A549 treated with dexamethasone at 1 μM for 4 hours (cell line): ENCODE measurements around the gene GPR153. TPM values are rescaled to one million over a fixed set of nuclear protein-coding genes. Genes with fewer than 3 reads are reported as not detected.

Experiments used
- total RNA-seq: library from RNA; stranded (reverse); fragments of 200-300 nt; extraction: Qiagen RNA extraction; gene quantifications from 5 replicates; pipeline ENCODE4 v1.2.3, GENCODE V29; 2022

Gene GPR153
- total RNA-seq = 4.0 to 6.7 TPM (median 6.0 TPM) in 5 replicates

DNA sequence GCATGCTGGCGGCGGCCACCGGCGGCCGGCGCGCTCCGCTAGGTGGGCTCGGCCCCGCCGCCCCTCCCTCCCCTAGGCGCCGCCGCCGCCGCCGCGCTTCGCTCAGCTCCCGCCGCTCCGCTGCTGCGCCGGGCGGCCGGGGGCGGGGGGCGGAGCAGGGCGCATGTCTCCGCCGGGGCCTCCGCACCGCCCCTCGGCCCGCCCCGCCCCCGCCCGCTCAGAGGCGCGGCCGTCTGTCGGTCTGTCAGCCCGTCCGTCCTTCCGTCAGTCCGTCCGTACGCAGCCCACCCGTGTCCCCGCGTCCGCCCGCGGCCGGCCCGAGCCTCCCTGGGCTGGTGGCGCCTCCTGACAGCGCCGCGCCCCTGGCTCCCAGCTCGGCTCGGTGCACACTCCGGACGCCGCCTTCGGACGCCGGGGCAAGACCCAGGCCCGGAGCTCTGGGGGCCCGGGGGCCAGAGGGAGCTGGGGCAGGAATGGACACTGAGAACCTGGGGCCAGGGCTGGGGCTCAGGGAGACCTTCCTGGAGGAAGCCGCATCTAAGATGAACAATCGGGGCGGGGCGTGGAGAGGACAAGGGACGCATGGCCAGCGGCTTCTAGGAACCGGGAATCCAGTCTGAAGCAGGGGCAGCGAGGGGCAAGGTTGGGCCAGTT is at the start of gene GPR153:
Gene GPR153, minus strand, starts transcription at position 138 of the 654 bp plus-strand sequence. CDS start 6,193 bp downstream, outside the sequence.

DNA sequence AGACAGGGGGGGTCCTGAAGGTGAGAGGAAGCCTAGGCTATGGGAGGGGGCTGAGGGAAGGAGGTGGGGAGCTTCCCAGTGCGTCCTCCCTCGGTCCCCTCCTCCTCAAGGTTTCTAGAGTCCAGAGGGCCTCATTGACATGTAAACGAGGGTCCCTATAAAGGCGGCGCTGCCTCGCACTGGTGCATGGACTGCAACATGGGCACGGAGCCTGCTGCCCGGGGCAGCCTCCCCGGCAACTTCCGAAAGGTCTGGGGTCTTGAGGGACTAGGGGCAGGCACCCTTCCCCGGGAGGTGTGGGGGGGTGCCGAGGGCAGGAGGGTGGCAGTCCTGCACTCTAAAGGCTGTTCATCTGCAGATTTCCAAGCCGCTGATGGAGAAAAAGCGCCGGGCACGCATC is 16.9 kb downstream of the GPR153 start, which contains the start of gene HES3:
Gene HES3, plus strand, starts transcription at position 187 of the 400 bp plus-strand sequence. Its CDS starts 187 bp downstream, at position 374.

DNA sequence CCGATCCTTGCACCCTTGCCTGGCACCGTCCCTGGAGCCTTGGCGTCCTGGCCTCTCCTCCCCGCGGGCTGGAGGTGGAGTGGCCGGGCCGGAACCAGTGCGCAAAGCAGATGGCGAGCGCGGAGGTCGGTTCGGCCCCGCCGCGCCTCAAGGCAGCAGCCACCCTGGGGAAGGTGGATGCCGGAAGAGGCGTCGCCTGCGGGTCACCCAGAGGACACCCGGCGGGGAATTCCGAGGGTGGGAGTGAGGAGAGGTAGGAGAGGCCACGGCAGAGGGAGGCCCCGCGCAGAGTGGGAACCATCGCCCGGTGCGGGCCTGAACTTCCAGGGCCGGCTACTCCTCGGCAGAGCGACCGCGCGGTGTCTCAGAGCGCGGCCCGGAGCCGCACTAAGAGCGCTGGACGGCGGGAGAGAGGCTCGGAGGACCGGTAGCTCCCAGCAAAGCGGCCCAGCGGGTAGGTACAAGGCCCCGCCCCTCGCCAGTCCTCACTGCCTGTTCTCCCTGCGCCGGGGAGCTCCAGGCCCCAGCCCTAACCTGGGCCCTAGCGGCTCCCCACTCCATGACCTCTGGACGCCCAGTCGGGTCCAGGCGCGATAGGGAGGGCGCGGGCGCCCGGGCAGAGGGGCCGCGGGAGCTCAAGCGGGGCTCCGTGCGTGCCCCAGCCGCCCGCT is 54.9 kb downstream of the GPR153 start, which contains the start of gene RNF207:
Gene RNF207, plus strand, starts transcription at position 271 of the 671 bp plus-strand sequence. CDS start 417 bp downstream, outside the sequence.

DNA sequence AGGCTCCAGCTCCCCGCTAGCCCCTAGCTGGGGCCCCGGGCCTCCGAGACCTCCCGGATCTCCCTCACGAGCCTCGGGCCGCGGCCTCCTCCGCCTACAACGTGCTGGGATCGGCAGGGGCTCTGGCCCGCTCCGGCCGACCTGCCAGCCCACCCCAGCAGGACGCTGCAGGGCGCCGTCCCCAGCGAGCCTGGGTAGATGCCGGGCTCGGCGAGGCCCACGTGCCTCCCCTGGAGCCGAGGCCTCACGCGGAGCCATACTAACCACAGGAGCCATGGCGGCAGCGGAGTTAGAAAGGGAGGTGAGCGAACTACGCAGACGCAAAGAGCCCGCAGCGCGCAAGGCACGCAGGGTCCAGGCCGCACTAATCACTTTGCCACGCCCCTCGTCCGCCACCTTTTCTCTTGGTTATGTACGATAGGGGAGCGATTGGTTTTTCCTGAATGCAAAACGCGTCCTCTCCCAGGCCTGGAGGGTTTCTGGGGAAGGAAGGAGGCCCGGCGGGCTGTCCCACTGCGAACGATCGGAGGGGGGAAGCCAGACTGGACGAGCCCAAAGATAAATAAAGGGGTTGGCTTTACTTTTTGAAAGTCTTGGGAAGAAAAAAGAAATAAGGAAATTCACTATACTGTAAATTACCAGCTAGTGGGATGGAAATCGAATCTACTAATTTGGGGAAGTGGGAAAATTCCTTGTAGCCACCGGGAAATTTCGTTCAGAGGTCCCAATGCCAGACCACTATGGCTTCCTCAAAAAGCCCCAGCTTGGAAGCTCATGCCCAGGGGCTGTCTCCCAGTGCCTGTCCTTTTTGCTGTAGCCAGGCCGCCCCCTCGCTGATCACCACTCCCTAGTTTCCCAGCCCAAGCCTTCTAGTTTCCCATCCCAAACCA is 61.4 kb downstream of the GPR153 start, which contains the start of gene RPL22:
Gene RPL22, minus strand, starts transcription at position 298 of the 890 bp plus-strand sequence. Its CDS starts 22 bp downstream, at position 276.

Other genes with a start within 250 kb of the GPR153 start
- gene KCNAB2, start 215.2 kb downstream of the GPR153 start, total RNA-seq = 5.8 to 8.5 TPM (median 8.0 TPM) in 5 replicates
- 1.5 to 2.9 TPM (median 2.6 TPM) in 5 replicates for gene CHD5, start 80.8 kb downstream of the GPR153 start, total RNA-seq
- 375 to 474 TPM (median 408 TPM) in 5 replicates for gene RPL22, start 61.5 kb downstream of the GPR153 start, total RNA-seq
- gene RNF207, start 55.0 kb downstream of the GPR153 start, total RNA-seq = 7.8 to 15.3 TPM (median 10.9 TPM) in 5 replicates
- 46.8 to 62.1 TPM (median 60.7 TPM) in 5 replicates for gene ICMT, start 25.1 kb downstream of the GPR153 start, total RNA-seq
- gene HES3, start 16.9 kb downstream of the GPR153 start, total RNA-seq = not detected in 5 replicates
- gene ACOT7, start 132.7 kb upstream of the GPR153 start, total RNA-seq = 73.4 to 116 TPM (median 104 TPM) in 5 replicates
- 3.2 to 5.9 TPM (median 5.1 TPM) in 5 replicates for gene HES2, start 158.8 kb upstream of the GPR153 start, total RNA-seq
- gene ESPN, start 163.7 kb upstream of the GPR153 start, total RNA-seq = 0.34 to 1.2 TPM (median 0.77 TPM) in 5 replicates
- 1.6 to 4.5 TPM (median 3.2 TPM) in 5 replicates for gene TNFRSF25, start 205.1 kb upstream of the GPR153 start, total RNA-seq
- 2.2 to 4.7 TPM (median 3.6 TPM) in 5 replicates for gene PLEKHG5, start 230.6 kb upstream of the GPR153 start, total RNA-seq